ENCODE results near the gene SMARCC1.

Gene SMARCC1

DNA sequence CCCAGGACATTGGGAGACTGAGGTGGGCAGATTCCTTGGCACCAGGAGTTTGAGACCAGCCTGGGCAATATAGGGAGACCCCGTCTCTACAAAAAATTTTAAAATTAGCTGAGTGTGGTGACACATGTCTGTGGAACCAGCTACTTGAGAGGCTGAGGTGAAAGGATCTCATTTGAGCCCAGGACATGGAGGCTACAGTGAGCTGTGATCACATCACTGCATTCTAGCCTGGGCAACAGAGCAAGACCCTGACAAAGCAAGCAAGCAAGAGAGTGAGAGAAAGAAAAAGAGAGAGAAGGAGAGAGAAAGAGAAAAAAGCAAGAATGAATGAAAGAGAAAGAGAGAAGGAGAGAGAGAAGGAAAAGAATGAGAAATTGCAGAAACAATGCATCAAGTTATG lies 150.9 kb downstream of the SMARCC1 start:
- Histone ChIP-seq H3K36me3 (ENCODE audit: insufficient read depth, insufficient read length, low read length) (peaks cover 74% of the 10 kb centered on the region), H3K9me3 (ENCODE audit: insufficient read depth, low read length) (no peaks in the 10 kb centered on the region), H3K4me1 (ENCODE audit: insufficient read depth, insufficient read length) (no peaks in the 10 kb centered on the region), H3K4me3 (ENCODE audit: insufficient read length, low read depth) (no peak overlapping the region), H3K27me3 (ENCODE audit: insufficient read depth, insufficient read length) (no peaks in the 10 kb centered on the region), H3K9ac (ENCODE audit: insufficient read length, low read depth) (no peak overlapping the region)
- TF ChIP-seq ZNF274 (IDR thresholded peaks at IDR 0.05; ENCODE audit: low read depth, low read length): no peak
- no peak for TF ChIP-seq SUZ12 (IDR thresholded peaks at IDR 0.05; ENCODE audit: extremely low read depth, insufficient read depth, insufficient read length)
- no peak for TF ChIP-seq YY1 (IDR thresholded peaks at IDR 0.05; ENCODE audit: insufficient read depth, insufficient read length)
- DNase-seq (ENCODE audit: low read depth, low spot score): no peak

DNA sequence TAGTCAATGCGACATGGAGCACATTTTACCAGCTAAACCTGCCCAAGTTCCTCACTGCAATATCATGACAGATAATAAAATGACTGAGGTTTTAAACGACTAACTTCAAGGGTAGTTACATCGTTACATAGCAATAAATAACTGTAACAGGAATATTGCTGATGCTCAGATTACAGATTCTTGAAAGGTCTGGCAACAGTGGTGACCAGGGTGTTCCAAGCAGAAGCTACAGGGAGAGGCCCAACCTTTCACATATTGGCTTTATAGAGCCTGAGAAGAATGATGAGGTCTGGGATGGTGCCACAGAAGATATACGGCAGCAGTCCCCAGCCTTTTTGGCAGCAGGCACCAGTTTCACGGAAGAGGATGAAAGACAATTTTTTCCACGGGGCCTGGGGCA lies 151.9 kb downstream of the SMARCC1 start:
- Histone ChIP-seq H3K9me3 (ENCODE audit: insufficient read depth, low read length) (no peaks in the 10 kb centered on the region), H3K36me3 (ENCODE audit: insufficient read depth, insufficient read length, low read length) (peaks cover 66% of the 10 kb centered on the region), H3K4me1 (ENCODE audit: insufficient read depth, insufficient read length) (no peaks in the 10 kb centered on the region), H3K27me3 (ENCODE audit: insufficient read depth, insufficient read length) (no peaks in the 10 kb centered on the region), H3K4me3 (ENCODE audit: insufficient read length, low read depth) (no peak overlapping the region), H3K9ac (ENCODE audit: insufficient read length, low read depth) (no peak overlapping the region)
- DNase-seq (ENCODE audit: low read depth, low spot score): no peak
- no peak for TF ChIP-seq SUZ12 (IDR thresholded peaks at IDR 0.05; ENCODE audit: extremely low read depth, insufficient read depth, insufficient read length)
- TF ChIP-seq ZNF274 (IDR thresholded peaks at IDR 0.05; ENCODE audit: low read depth, low read length): no peak
- no peak for TF ChIP-seq YY1 (IDR thresholded peaks at IDR 0.05; ENCODE audit: insufficient read depth, insufficient read length)

DNA sequence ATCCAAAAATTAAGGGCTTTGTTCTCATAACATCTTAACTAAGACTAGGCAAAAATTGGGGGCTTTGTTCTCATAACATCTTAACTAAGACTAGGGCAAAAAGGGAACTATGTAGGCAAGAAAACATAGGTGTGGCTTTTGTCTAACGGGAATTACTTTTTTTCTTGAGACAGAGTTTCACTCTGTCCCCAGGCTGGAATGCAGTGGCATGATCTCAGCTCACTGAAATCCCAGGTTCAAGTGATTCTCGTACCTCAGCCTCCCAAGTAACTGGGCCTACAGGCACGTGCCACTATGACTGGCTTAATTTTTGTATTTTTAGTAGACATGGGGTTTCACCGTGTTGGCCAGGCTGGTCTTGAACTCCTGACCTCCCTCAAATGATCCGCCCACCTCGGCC lies 153.3 kb downstream of the SMARCC1 start:
- no peak for DNase-seq (ENCODE audit: low read depth, low spot score)
- Histone ChIP-seq H3K9me3 (ENCODE audit: insufficient read depth, low read length) (no peaks in the 10 kb centered on the region), H3K9ac (ENCODE audit: insufficient read length, low read depth) (no peak overlapping the region), H3K4me1 (ENCODE audit: insufficient read depth, insufficient read length) (no peaks in the 10 kb centered on the region), H3K4me3 (ENCODE audit: insufficient read length, low read depth) (no peak overlapping the region), H3K27me3 (ENCODE audit: insufficient read depth, insufficient read length) (no peaks in the 10 kb centered on the region), H3K36me3 (ENCODE audit: insufficient read depth, insufficient read length, low read length) (peaks cover 61% of the 10 kb centered on the region)
- no peak for TF ChIP-seq YY1 (IDR thresholded peaks at IDR 0.05; ENCODE audit: insufficient read depth, insufficient read length)
- no peak for TF ChIP-seq ZNF274 (IDR thresholded peaks at IDR 0.05; ENCODE audit: low read depth, low read length)
- no peak for TF ChIP-seq SUZ12 (IDR thresholded peaks at IDR 0.05; ENCODE audit: extremely low read depth, insufficient read depth, insufficient read length)

DNA sequence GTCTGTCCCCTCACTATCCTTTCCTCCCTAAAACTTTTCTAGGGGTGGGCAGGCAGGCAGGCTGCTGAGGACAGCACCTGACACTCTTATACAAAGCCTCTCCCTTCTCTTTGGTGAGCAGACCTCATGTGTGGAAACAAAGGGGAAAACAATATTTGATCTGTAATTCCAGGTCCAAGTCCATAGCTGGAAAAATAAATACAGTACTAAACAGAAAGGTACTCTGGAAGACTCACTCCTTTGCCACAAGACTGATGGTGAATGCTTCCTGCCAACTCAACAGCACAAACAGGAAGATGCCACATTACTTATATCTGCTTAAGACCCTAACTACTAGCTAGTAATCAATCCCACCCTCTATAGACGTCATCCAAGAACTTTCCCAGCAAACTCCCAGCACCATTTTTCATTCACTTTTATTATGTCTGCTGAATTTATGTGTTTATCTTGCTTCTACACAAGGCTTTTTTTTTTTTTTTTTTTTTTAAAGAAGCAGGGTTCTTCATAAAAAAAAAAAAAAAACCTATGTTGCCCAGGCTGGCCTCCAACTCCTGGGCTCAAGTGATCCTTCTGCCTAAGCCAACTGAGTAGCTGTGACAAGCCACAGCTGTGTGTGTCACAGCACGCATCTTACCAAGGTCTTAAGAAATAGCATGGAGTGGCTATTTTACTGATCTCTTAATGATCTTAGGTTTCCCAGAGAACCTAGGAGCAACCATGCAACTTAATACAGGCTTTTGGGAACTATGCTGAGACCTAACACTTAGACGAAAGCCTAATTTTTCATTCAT lies 158.8 kb downstream of the SMARCC1 start:
- no peak overlapping the region for H3K9ac ChIP-seq (ENCODE audit: insufficient read length, low read depth)
- H3K36me3 ChIP-seq (ENCODE audit: insufficient read depth, insufficient read length, low read length): peaks cover 64% of the 10 kb centered on the region
- TF ChIP-seq SUZ12 (IDR thresholded peaks at IDR 0.05; ENCODE audit: extremely low read depth, insufficient read depth, insufficient read length): no peak
- TF ChIP-seq ZNF274 (IDR thresholded peaks at IDR 0.05; ENCODE audit: low read depth, low read length): no peak
- no peak for TF ChIP-seq YY1 (IDR thresholded peaks at IDR 0.05; ENCODE audit: insufficient read depth, insufficient read length)
- no peak overlapping the region for H3K4me3 ChIP-seq (ENCODE audit: insufficient read length, low read depth)
- no peaks in the 10 kb centered on the region for H3K9me3 ChIP-seq (ENCODE audit: insufficient read depth, low read length)
- H3K4me1 ChIP-seq (ENCODE audit: insufficient read depth, insufficient read length): no peaks in the 10 kb centered on the region
- no peaks in the 10 kb centered on the region for H3K27me3 ChIP-seq (ENCODE audit: insufficient read depth, insufficient read length)
- DNase-seq (ENCODE audit: low read depth, low spot score): no peak

DNA sequence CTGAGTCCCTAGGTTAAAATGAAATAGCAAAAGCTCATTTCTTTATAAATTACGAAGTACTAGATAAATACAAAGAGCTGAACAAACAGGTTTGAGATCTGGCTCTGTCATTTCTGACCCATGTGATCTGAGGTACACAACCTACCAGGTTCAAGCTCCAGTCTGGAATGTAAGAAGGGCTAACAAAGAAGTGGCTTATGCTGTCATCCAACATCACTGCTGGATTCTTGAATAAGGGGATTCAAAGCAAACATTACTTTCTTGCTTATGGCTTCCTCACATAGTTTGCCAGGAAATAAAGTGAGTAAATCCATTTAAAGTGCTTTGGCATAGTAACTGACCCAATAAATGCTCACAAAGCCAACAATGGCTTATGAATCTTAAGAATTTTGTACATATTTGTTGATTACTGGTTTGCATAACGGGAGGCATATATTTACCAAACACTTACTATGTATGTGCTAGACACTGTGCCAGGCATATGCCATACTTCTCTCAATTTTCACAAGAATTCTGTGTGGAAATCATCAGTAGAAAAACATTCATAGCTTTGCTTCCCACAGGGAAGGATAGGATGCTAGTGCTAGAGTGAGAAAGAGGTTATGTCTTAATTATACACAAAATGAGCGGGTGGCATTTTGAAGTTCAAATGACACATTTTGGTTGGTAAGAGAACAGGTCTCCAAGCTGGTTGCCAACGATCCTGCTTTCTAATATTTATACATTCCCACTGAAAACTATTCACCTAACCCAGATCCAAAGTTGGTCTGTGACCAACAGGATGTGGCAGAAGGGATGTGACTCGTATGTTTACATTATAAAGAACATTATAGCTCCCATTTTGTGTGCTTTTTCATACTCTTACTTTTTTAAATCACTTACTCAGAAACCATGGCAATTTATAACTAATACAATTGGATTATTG lies 164.3 kb downstream of the SMARCC1 start:
- no peak for DNase-seq (ENCODE audit: low read depth, low spot score)
- H3K9me3 ChIP-seq (ENCODE audit: insufficient read depth, low read length): no peaks in the 10 kb centered on the region
- H3K4me1 ChIP-seq (ENCODE audit: insufficient read depth, insufficient read length): peaks cover 2% of the 10 kb centered on the region
- TF ChIP-seq YY1 (IDR thresholded peaks at IDR 0.05; ENCODE audit: insufficient read depth, insufficient read length) (no peak), ZNF274 (IDR thresholded peaks at IDR 0.05; ENCODE audit: low read depth, low read length) (no peak), SUZ12 (IDR thresholded peaks at IDR 0.05; ENCODE audit: extremely low read depth, insufficient read depth, insufficient read length) (no peak)
- H3K36me3 ChIP-seq (ENCODE audit: insufficient read depth, insufficient read length, low read length): peaks cover 75% of the 10 kb centered on the region
- no peaks in the 10 kb centered on the region for H3K27me3 ChIP-seq (ENCODE audit: insufficient read depth, insufficient read length)
- H3K4me3 ChIP-seq (ENCODE audit: insufficient read length, low read depth): no peak overlapping the region
- H3K9ac ChIP-seq (ENCODE audit: insufficient read length, low read depth): no peak overlapping the region

DNA sequence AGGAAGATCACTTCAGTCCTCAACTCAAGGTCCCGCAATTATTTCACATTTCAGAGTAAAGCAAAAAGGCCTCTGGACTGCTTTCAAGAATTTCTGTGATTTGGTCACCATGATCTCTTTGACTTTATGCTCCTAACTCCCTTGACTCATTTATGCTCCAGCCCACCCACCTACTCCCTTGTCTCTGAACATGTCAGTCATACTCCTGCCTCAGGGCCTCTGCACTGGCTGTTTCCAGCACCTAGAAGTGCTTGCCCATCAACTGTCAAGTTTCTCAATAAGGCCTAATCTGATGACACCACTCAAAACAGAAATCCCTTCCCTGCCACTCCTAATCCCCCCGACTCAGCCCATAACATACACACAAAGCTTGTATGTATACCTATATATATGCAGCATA lies 166.9 kb downstream of the SMARCC1 start:
- Histone ChIP-seq H3K36me3 (ENCODE audit: insufficient read depth, insufficient read length, low read length) (peaks cover 77% of the 10 kb centered on the region), H3K27me3 (ENCODE audit: insufficient read depth, insufficient read length) (no peaks in the 10 kb centered on the region), H3K9ac (ENCODE audit: insufficient read length, low read depth) (no peak overlapping the region), H3K4me1 (ENCODE audit: insufficient read depth, insufficient read length) (peaks cover 2% of the 10 kb centered on the region), H3K9me3 (ENCODE audit: insufficient read depth, low read length) (no peaks in the 10 kb centered on the region), H3K4me3 (ENCODE audit: insufficient read length, low read depth) (no peak overlapping the region)
- no peak for DNase-seq (ENCODE audit: low read depth, low spot score)
- TF ChIP-seq ZNF274 (IDR thresholded peaks at IDR 0.05; ENCODE audit: low read depth, low read length) (no peak), YY1 (IDR thresholded peaks at IDR 0.05; ENCODE audit: insufficient read depth, insufficient read length) (no peak), SUZ12 (IDR thresholded peaks at IDR 0.05; ENCODE audit: extremely low read depth, insufficient read depth, insufficient read length) (no peak)

DNA sequence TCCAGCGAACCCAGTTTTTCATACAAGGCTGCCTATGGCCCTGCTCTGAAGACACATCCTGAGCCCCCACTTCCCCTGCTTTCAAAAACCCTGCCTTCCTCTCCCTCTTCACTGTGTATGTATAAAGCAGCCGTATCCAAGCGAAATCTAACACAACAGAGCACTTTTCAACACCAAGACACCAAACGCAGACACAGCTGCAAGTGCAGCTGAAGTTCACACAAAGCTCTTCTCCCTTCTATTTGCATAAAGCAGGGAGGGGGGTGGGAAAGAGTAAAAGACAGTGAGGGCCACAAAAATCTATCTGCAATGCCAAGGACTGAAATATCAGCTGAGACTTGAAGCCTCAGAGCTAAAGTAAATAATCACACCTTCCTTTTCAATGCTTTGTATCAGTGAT lies 168.0 kb downstream of the SMARCC1 start:
- no peaks in the 10 kb centered on the region for H3K27me3 ChIP-seq (ENCODE audit: insufficient read depth, insufficient read length)
- H3K9ac ChIP-seq (ENCODE audit: insufficient read length, low read depth): no peak overlapping the region
- H3K4me3 ChIP-seq (ENCODE audit: insufficient read length, low read depth): no peak overlapping the region
- peaks cover 2% of the 10 kb centered on the region for H3K4me1 ChIP-seq (ENCODE audit: insufficient read depth, insufficient read length)
- no peaks in the 10 kb centered on the region for H3K9me3 ChIP-seq (ENCODE audit: insufficient read depth, low read length)
- peaks cover 75% of the 10 kb centered on the region for H3K36me3 ChIP-seq (ENCODE audit: insufficient read depth, insufficient read length, low read length)
- TF ChIP-seq SUZ12 (IDR thresholded peaks at IDR 0.05; ENCODE audit: extremely low read depth, insufficient read depth, insufficient read length) (no peak), YY1 (IDR thresholded peaks at IDR 0.05; ENCODE audit: insufficient read depth, insufficient read length) (no peak), ZNF274 (IDR thresholded peaks at IDR 0.05; ENCODE audit: low read depth, low read length) (no peak)
- no peak for DNase-seq (ENCODE audit: low read depth, low spot score)

Data from NT2/D1 (cell line).